Measurements from ENCODE around the gene UBAP2L.
"Not testable (repeated sequence)": the region's sequence is repeated elsewhere in the genome, so short reads cannot be mapped to it uniquely, and the experiment has no call there.

The UBAP2L gene

DNA sequence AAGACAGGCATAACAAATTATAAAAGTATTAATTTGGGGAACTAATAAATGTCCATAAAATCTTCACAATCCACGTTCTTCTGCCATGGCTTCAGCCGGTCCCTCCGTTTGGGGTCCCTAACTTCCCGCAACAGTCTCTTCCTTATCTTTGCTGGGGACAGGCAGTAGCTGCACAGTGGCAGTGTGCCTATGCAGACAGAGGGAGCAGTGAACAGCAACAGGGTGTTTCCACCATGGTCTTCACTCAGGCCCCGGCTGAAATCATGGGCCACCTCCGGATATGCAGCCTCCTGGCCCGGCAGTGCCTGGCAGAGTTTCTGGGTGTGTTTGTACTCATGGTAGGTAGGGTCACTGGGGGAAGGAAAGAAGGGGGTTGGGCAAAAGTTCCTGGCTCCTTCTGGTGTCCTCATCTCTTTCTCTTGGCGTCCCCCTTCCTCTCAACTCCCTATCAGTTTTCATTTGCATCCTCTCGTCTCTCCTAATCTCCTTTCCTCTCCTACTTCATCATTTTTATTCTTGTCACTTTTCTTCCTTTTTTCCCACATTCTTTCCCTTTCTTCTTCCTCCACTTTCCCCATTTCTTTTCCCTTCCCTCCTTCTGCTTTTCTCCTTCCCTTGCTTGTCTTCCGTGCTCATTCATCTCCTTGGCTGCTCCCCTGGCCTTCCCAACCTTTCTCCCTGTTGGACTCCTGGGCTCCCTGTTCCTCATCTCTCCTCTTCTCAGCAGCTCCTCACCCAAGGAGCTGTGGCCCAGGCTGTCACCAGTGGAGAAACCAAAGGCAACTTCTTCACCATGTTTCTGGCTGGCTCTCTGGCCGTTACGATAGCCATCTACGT is 91.7 kb downstream of the UBAP2L start:
- DNase-seq: not testable (repeated sequence)

- no peak for DNase-seq
Observed at GRCh38 chr1:154313066-154313356, 92.3 kb downstream of the UBAP2L start.

- DNase-seq: not testable (repeated sequence)
Observed at GRCh38 chr1:154314226-154314625, 93.5 kb downstream of the UBAP2L start.

DNA sequence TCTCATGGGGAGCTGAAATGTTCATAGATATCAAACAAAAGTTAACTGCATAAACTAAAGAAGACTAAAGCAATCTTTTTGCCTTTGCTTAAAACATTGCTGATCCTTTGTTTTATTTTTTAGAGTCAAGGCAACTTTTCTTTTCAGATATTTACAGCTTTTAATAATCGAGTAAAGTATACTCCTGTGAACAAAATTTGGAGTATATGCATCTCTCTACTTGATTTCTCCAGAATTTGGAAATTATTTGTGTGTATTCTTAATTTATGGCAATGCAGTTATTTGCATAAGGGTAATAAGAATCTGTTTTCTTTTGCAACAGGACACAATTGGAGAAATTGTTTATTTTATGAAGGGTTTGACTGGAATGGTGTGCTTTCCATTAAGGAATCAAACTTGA is 95.9 kb downstream of the UBAP2L start:
- DNase-seq: no peak

GRCh38 chr1:154318386-154318785 is 97.6 kb downstream of the UBAP2L start:
- no peak for DNase-seq
